ENCODE measurements around the gene C4orf36.

Gene C4orf36

DNA sequence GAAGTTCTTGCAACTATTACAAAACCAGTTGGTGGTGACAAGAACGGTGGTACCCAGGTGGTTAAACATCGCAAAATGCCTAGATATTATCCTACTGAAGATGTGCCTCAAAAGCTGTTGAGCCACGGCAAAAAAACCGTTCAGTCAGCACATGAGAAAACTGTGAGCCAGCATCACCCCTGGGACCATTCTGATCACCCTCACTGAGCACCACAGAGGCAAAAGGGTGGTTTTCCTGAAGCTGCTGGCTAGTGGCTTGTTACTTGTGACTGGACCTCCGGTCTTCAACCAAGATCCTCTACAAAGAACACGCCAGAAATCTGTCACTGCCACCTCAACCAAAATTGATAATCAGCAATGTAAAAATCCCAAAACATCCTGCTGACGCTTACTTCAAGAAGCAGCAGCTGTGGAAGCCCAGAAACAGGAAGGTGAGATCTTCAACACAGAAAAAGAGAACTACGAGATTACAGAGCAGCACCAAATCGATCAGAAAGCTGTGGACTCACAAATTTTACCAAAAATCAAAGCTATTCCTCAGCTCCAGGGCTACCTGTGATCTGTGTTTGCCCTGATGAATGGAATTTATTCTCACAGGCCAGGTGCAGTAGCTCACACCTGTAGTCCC lies 21.7 kb downstream of the C4orf36 start:
- ChIA-PET CTCF (interaction anchor here (0.6 kb wide), 1 partner anchor 529 kb away, joined by 3 read pairs; no protein-coding TSS in a partner anchor), POLR2A (ENCODE audit: low non-redundant PET) (no interaction called here)
- TF ChIP-seq, protein P1, sequence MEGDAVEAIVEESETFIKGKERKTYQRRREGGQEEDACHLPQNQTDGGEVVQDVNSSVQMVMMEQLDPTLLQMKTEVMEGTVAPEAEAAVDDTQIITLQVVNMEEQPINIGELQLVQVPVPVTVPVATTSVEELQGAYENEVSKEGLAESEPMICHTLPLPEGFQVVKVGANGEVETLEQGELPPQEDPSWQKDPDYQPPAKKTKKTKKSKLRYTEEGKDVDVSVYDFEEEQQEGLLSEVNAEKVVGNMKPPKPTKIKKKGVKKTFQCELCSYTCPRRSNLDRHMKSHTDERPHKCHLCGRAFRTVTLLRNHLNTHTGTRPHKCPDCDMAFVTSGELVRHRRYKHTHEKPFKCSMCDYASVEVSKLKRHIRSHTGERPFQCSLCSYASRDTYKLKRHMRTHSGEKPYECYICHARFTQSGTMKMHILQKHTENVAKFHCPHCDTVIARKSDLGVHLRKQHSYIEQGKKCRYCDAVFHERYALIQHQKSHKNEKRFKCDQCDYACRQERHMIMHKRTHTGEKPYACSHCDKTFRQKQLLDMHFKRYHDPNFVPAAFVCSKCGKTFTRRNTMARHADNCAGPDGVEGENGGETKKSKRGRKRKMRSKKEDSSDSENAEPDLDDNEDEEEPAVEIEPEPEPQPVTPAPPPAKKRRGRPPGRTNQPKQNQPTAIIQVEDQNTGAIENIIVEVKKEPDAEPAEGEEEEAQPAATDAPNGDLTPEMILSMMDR (conservative IDR thresholded peaks at IDR 0.05; ENCODE audit: low read depth), result no peak
- H3K27ac ChIP-seq, result no peak overlapping the region
- DNase-seq (ENCODE audit: low spot score), result no peak

DNA sequence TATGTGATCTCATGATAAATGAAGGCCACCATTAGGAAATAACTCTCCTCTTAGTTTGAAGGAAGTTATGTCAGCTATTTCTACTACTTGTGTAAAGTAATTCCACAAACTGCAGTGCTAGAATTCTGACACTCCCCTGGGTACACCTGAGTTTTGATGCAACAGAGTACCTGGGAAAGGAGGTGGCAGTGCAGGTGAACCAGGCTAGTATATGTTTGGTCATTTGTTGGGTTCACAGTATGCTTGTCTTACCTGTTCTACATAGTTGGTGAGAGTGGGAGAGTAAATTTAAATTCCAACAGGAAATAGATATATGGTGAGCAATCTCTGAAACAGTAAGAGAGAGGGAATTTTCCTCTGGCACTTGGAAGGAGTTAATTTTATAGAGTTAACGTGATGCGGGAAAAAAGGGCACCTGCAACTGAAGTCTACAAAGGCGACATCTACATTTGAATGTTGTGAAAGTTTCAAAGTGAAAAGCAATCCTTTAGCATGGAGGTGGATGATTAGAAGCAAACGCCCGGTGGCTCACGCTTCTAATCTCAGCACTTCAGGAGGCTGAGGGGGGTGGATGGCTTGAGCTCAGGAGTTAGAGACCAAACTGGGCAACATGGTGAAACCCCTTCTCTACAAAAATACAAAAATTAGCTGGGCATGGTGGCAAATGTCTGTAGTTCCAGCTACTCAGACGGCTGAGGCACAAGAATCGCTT lies 34.7 kb downstream of the C4orf36 start:
- TF ChIP-seq, protein P1 (conservative IDR thresholded peaks at IDR 0.05; ENCODE audit: low read depth), result no peak
- no peak overlapping the region for H3K27ac ChIP-seq
- DNase-seq (ENCODE audit: low spot score), result no peak
- ChIA-PET CTCF (interaction anchor here (0.6 kb wide), 1 partner anchor 28 kb away, joined by 4 read pairs; no protein-coding TSS in a partner anchor), POLR2A (ENCODE audit: low non-redundant PET) (no interaction called here)

DNA sequence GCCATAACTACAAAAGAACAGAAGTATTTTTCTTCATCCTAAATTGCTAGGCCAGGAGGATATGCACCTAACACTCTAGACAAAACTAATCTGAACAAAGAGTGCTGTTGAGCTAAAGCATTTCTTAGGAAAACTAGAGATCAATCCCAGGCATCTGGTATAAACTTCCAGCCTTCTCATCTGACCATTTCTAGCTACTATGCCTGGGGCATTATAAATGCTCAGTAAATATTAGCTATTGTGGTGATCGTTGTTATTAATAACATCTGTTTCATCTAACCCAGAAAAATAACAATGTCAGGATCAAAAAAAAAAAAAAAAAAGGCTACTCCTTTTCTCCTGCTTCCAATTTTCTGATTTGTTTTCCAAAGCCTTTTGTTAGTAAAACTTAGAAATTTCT lies 35.3 kb downstream of the C4orf36 start:
- H3K27ac ChIP-seq, result no peak overlapping the region
- CTCF ChIA-PET, result no interaction called here
- TF ChIP-seq, protein P1 (conservative IDR thresholded peaks at IDR 0.05; ENCODE audit: low read depth), result no peak
- POLR2A ChIA-PET (ENCODE audit: low non-redundant PET), result no interaction called here
- DNase-seq (ENCODE audit: low spot score), result no peak

DNA sequence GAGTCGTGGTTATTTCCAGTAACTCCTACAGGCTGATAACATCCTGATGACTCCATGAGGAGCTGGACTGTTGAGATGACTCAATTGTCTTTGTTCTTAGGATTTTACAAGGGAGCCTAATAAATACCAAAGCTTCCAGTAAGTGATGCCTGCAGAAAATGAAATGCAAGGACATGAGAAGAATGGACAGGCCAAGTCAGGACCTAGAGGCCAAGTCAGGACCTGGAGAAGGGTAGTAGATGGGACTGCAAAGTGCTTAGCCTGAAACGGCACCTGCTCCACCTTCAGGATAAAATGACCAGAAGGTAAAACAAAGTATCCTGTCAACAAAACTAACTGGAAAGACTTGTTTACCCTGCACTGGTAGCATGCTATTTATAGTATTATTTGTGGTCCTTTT lies 36.6 kb downstream of the C4orf36 start:
- TF ChIP-seq, protein P1 (conservative IDR thresholded peaks at IDR 0.05; ENCODE audit: low read depth), result no peak
- CTCF ChIA-PET, result interaction anchor here (0.6 kb wide), 1 partner anchor 230 kb away, joined by 4 read pairs; no protein-coding TSS in a partner anchor
- peak; percentile 60 for DNase-seq (ENCODE audit: low spot score)
- POLR2A ChIA-PET (ENCODE audit: low non-redundant PET), result no interaction called here
- H3K27ac ChIP-seq, result no peak overlapping the region

DNA sequence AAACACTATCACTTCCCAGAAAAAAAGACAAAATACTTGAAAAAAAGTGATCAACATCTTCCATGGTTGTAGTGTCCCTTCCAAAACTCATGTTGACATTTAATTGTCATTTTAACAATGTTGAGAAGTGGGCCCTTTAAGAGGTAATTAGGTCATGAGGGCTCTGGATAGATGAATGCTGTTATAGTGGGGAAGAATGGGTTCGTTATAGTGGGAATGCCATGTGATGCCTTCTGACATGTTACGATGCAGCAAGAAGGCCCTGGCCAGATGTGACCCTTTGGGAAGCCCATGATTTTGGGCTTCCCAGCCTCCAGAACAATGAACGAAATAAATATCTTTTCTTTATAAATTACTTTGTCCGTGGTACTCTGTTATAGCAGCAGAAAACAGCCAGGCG lies 39.0 kb downstream of the C4orf36 start:
- TF ChIP-seq, protein P1 (conservative IDR thresholded peaks at IDR 0.05; ENCODE audit: low read depth), result no peak
- no peak overlapping the region for H3K27ac ChIP-seq
- ChIA-PET CTCF (no interaction called here), POLR2A (ENCODE audit: low non-redundant PET) (no interaction called here)
- no peak for DNase-seq (ENCODE audit: low spot score)

DNA sequence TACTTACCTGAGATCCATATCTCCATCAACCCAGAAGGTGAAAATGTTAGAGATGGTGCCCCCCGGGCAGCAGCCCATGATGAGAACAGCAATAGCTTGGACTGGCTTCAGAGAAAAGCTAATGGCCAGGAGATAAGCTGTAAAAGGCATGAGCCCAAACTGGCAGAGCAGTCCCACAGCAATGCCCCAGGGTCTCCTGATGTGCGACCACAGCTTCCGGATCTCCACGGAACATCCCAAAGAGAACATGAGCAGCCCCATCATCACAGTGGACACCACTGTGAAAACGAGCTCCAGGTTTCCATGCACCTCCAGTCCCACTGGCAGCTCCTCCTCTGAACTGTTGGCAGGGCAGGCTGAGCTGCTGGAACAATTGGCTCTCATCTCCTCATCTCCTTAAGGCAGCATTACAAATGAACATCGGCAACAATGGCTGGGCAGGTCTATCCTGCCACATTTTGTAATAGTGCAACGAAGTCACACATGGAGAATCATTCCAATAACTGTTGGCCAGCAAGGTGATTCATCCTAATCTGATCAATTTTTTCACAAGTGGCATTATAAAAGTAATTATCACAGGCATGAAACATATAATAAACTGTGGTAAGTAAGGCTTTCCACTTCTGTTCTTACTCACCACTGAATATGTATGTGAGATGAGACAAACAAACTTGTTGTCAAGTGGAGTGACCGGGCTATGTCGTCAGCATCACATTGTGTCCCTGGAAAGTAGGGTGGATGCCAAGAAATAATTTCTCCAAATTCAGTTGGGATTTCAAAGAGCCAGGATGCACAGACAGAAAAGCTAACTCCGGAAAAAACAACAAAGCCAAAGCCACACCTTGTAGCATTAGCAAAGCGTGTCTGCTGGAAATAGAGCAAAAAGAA lies 43.2 kb downstream of the C4orf36 start, which contains the start of gene SLC10A6:
Gene SLC10A6 (minus strand): TSS at position 653 of the 888 bp plus-strand sequence. CDS start 269 bp downstream, at position 384.
- TF ChIP-seq, protein P1 (conservative IDR thresholded peaks at IDR 0.05; ENCODE audit: low read depth), result no peak
- POLR2A ChIA-PET (ENCODE audit: low non-redundant PET), result interaction anchor here (0.6 kb wide), 1 partner anchor 43 kb away, joined by 3 read pairs; no protein-coding TSS in a partner anchor
- no peak for DNase-seq (ENCODE audit: low spot score)
- H3K27ac ChIP-seq, result no peak within 1 kb of the TSS
- CTCF ChIA-PET, result no interaction called here
